HUES48 (cell line): ENCODE data around the gene TBC1D3B.
"Not testable (repeated sequence)": the region's sequence is repeated elsewhere in the genome, so short reads cannot be mapped to it uniquely, and the experiment has no call there.

Experiments used
- H3K27ac ChIP-seq: one replicate; pipeline ENCODE4 v1.7.0; 2013; ENCODE audit warnings: low read depth, low read length, inconsistent platforms
- H3K27me3 ChIP-seq: 2 replicates; pipeline ENCODE4 v1.6.1; 2013; ENCODE audit warnings: mild to moderate bottlenecking, low read length; ENCODE audit not compliant: control insufficient read depth, insufficient read depth
- H3K36me3 ChIP-seq: 2 replicates; pipeline ENCODE4 v1.6.1; 2013; ENCODE audit warnings: low read length; ENCODE audit not compliant: control insufficient read depth, insufficient read depth
- H3K4me1 ChIP-seq: 2 replicates; pipeline ENCODE4 v1.6.1; 2013; ENCODE audit warnings: mild to moderate bottlenecking, low read length; ENCODE audit not compliant: control insufficient read depth, insufficient read depth
- H3K4me3 ChIP-seq: 2 replicates; pipeline ENCODE4 v1.5.1; 2013; ENCODE audit warnings: mild to moderate bottlenecking, low read depth, low read length
- H3K9ac ChIP-seq: 2 replicates; pipeline ENCODE4 v1.6.1; 2013; ENCODE audit warnings: mild to moderate bottlenecking, low read depth, low read length, moderate library complexity
- H3K9me3 ChIP-seq: 2 replicates; pipeline ENCODE4 v1.6.1; 2013; ENCODE audit warnings: low read length; ENCODE audit not compliant: control insufficient read depth, insufficient read depth

Gene TBC1D3B

GRCh38 chr17:36198831-36199465 is 22.5 kb upstream of the TBC1D3B start:
- Histone ChIP-seq H3K36me3 (no peaks in the 10 kb centered on the region), H3K27me3 (peaks cover 4% of the 10 kb centered on the region; the same call in 1 of the 2 replicates), H3K9ac (no peak overlapping the region), H3K4me1 (peaks cover 10% of the 10 kb centered on the region; the same call in 1 of the 2 replicates), H3K27ac (no peak overlapping the region), H3K9me3 (no peaks in the 10 kb centered on the region), H3K4me3 (no peak overlapping the region)

DNA sequence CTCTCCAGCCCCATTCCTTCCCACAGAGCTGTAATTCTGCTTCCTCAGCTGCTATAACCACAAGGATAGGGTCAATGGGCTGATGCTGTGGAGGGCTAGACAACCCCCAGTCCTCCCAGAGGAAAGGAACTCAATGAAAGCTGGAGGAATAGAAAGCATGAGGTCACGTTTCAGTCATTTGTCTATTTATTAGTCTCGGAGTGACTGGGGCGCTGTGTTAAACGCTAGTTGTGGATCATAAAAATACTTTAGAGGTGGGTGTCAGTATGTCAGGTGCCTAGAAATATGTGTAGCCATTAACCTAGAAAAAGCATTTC is 20.9 kb upstream of the TBC1D3B start:
- H3K36me3 ChIP-seq: no peaks in the 10 kb centered on the region
- H3K9ac ChIP-seq: no peak overlapping the region
- H3K9me3 ChIP-seq: no peaks in the 10 kb centered on the region
- peaks cover 4% of the 10 kb centered on the region; the same call in 1 of the 2 replicates for H3K27me3 ChIP-seq
- peaks cover 10% of the 10 kb centered on the region for H3K4me1 ChIP-seq
- no peak overlapping the region for H3K4me3 ChIP-seq
- H3K27ac ChIP-seq: no peak overlapping the region

GRCh38 chr17:36196131-36196486 is 19.7 kb upstream of the TBC1D3B start:
- Histone ChIP-seq H3K4me1 (peaks cover 11% of the 10 kb centered on the region), H3K27me3 (peaks cover 4% of the 10 kb centered on the region; the same call in 1 of the 2 replicates), H3K4me3 (no peak overlapping the region), H3K9ac (no peak overlapping the region), H3K36me3 (no peaks in the 10 kb centered on the region), H3K27ac (no peak overlapping the region), H3K9me3 (no peaks in the 10 kb centered on the region)

DNA sequence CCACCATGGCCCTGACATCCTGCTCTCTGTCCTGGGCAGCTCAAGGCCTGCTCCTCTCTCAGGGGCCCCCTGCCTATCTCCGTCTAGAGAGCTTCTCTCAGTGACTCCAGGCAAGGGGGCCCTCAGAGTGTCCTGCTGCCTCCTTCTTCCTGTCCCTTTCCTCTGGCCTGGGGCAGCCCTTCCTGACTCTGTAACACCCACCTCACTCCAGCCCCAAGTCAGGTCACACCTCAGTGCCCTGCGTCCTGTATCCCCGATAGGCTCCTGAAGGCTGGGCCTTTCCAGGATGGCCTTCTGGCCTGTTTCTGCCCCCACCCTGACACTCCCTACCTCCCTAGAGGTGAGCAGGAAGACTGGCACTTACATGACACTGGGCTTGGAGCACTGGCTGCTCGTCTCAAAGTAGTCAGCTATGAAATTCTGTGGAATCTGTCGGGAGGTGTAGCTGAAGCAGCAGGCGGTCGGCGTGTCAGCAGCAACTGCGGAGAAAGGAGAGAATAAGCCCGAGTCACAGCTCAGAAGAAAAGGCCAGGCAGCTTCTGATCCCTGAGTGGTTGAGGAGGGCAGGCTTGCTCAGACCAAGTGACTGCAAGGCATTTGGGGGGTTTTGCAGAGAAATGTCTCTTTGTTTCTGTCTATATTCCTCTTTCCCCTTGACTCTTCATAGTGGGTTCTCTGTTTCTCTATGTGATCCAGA is 19.1 kb upstream of the TBC1D3B start:
- no peak overlapping the region for H3K4me3 ChIP-seq
- peaks cover 4% of the 10 kb centered on the region; the same call in 1 of the 2 replicates for H3K27me3 ChIP-seq
- peaks cover 11% of the 10 kb centered on the region for H3K4me1 ChIP-seq
- H3K27ac ChIP-seq: no peak overlapping the region
- H3K9ac ChIP-seq: no peak overlapping the region
- H3K9me3 ChIP-seq: no peaks in the 10 kb centered on the region
- H3K36me3 ChIP-seq: no peaks in the 10 kb centered on the region

DNA sequence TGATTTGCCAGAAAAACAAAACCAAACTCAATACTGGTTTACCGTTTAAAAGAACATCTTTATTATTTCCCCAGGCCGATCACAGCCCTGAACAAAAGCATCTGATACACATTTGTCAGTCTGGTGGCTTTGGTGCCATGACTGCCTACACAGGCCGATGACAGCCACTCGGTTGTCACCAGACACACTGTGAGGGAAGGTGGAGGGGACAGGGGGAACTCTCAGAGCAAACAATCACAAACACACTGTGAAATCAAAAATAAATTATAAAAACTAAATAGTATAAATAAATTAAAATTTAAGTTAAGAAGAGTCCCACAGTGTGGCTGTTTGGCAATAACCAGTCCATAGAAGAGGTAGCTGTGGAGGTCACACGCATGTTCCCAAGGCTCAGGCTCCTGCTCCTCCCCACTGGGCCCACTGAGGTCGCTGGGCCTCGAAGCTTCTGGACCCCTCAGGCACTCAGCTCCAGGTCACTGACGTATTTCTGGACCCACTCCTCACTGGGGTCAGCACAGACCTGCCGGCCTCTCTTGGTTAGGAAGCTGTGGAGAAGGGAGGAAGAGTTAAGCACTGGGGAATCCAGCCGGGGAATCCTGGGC is 18.5 kb upstream of the TBC1D3B start:
- H3K36me3 ChIP-seq, H3K9ac ChIP-seq, H3K27me3 ChIP-seq, H3K9me3 ChIP-seq, H3K27ac ChIP-seq, H3K4me3 ChIP-seq: not testable (repeated sequence)
- peaks cover 11% of the 10 kb centered on the region for H3K4me1 ChIP-seq

- H3K27me3 ChIP-seq, H3K9ac ChIP-seq, H3K27ac ChIP-seq, H3K9me3 ChIP-seq, H3K36me3 ChIP-seq, H3K4me3 ChIP-seq: not testable (repeated sequence)
- H3K4me1 ChIP-seq: peaks cover 11% of the 10 kb centered on the region
These were observed 17.9 kb upstream of the TBC1D3B start for GRCh38 chr17:36194147-36194831.

DNA sequence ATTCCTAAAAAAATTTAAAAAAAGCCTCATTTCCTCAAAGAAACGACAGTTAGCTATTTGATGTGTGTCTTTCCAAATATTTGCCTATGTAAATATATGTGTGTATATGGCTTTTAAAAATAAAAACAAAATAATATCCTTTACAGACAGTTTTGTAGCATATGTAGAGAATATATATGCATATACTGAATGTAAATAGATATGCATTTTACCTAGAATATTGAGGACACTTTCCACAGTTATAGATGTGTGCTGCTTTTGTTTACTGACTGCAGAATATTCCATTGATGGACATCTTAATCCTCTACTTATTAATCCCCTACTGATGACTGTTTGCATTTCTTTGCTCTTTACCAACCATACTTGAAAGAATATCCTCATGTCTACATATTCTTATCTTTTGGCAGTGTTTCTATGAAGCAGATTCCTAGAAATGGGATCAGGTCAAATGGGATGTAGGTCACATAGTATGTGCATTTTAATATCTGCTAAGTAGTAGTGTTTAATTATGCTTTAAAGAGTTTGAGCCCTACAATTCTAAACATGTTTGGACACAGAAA is 16.9 kb upstream of the TBC1D3B start:
- Histone ChIP-seq H3K27ac (no peak overlapping the region), H3K27me3 (peaks cover 4% of the 10 kb centered on the region; the same call in 1 of the 2 replicates), H3K9me3 (no peaks in the 10 kb centered on the region), H3K9ac (no peak overlapping the region), H3K4me1 (peaks cover 11% of the 10 kb centered on the region), H3K4me3 (no peak overlapping the region), H3K36me3 (no peaks in the 10 kb centered on the region)

DNA sequence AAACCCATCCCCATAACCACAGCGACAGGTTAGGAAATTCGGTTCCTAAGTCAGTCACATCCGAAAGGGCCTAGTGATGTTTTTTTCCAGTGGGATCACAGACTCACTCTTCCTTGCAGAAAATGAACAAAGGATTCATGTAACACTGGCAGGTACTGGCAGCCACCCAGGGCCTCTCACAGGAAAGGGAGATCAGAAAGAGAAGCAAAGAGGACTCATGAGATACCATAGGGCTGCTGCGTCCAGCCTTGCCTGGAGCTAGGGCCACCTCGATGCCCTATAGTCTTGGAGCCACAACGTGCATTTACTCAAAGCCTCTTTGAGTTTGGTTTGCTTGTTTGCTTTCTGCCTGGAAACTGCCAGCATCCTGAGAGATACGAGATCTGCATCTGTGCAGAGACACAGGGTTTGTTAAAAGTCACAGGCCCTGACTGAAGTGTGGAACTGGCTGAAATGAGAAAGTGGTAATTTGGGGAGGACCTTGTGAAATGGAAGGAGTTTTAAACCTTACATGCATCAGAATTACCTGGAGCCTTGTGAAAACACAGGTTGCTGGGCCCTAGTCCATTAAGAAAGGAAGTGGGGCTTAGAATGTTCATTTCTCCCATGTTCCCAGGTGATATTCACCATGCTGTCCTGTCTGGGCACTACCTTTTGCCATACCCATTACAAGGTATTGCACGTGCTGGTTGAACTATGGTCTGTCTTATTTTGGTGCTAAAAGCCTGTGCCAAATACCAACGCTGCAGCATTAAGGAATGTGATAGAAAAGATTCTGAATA is 14.3 kb upstream of the TBC1D3B start:
- not testable (repeated sequence) for H3K27me3 ChIP-seq, H3K27ac ChIP-seq, H3K4me1 ChIP-seq, H3K9ac ChIP-seq, H3K9me3 ChIP-seq, H3K4me3 ChIP-seq, H3K36me3 ChIP-seq

DNA sequence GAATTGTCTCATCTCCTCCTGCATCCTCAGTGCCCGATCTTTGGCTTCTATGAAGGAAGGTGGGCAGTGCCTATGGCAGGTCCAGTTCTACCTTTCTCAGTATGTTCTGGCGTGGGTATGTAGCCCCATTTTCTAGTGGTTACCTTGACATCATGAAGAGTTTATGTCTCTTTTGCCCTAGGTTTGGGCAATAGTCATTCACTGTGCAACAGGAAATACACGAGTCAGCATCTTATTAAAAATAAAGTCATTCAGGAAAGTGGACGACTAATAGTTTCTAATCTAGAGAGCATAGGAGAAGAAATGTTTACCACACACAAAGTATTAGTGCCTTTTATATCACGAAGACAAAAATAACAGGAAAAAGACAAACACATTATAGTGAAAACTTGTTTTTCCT is 13.6 kb upstream of the TBC1D3B start:
- H3K9ac ChIP-seq, H3K9me3 ChIP-seq, H3K4me1 ChIP-seq, H3K4me3 ChIP-seq, H3K27ac ChIP-seq, H3K27me3 ChIP-seq, H3K36me3 ChIP-seq: not testable (repeated sequence)

- Histone ChIP-seq H3K4me1 (peaks cover 5% of the 10 kb centered on the region), H3K9ac (no peak overlapping the region)
These were observed 12.5 kb upstream of the TBC1D3B start for GRCh38 chr17:36188891-36189306.

More at GRCh38 chr17:36188891-36189306, 12.5 kb upstream of the TBC1D3B start:
- Histone ChIP-seq H3K9me3 (no peaks in the 10 kb centered on the region), H3K4me3 (no peak overlapping the region), H3K36me3 (no peaks in the 10 kb centered on the region), H3K27ac (no peak overlapping the region), H3K27me3 (peaks cover 5% of the 10 kb centered on the region; the same call in 1 of the 2 replicates)
